DOHH2 (cell line): ENCODE measurements around the gene MAP4K1.
"Not testable (repeated sequence)": the region's sequence is repeated elsewhere in the genome, so short reads cannot be mapped to it uniquely, and the experiment has no call there.

Experiments used
- EZH2phosphoT487 ChIP-seq: fragments of 200-600 bp; sonication (generic); IDR thresholded peaks from 2 replicates; pipeline ENCODE4 v1.6.1; 2017; ENCODE audit warnings: borderline replicate concordance, mild to moderate bottlenecking, antibody characterized with exemption, low read length, moderate library complexity, mixed read lengths
- TF ChIP-seq, protein P1 (sequence below): fragments of 200-600 bp; sonication (generic); IDR thresholded peaks from one replicate; pipeline ENCODE4 v1.5.1; 2014; ENCODE audit warnings: antibody characterized with exemption, mild to moderate bottlenecking, low read depth, low read length; ENCODE audit not compliant: poor library complexity, severe bottlenecking

DNA sequence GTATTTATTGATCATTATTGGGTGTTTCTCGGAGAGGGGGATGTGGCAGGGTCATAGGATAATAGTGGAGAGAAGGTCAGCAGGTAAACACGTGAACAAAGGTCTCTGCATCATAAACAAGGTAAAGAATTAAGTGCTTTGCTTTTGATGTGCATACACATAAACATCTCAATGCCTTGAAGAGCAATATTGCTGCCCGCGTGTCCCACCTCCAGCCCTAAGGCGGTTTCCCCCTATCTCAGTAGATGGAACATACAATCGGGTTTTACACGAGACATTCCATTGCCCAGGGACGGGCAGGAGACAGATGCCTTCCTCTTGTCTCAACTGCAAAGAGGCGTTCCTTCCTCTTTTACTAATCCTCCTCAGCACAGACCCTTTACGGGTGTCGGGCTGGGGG, 13.5 kb upstream of the MAP4K1 start:
- TF ChIP-seq, protein P1, sequence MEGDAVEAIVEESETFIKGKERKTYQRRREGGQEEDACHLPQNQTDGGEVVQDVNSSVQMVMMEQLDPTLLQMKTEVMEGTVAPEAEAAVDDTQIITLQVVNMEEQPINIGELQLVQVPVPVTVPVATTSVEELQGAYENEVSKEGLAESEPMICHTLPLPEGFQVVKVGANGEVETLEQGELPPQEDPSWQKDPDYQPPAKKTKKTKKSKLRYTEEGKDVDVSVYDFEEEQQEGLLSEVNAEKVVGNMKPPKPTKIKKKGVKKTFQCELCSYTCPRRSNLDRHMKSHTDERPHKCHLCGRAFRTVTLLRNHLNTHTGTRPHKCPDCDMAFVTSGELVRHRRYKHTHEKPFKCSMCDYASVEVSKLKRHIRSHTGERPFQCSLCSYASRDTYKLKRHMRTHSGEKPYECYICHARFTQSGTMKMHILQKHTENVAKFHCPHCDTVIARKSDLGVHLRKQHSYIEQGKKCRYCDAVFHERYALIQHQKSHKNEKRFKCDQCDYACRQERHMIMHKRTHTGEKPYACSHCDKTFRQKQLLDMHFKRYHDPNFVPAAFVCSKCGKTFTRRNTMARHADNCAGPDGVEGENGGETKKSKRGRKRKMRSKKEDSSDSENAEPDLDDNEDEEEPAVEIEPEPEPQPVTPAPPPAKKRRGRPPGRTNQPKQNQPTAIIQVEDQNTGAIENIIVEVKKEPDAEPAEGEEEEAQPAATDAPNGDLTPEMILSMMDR: not testable (repeated sequence)
- not testable (repeated sequence) for TF ChIP-seq EZH2phosphoT487
